PFSK-1 (cell line): ENCODE data around the gene PTPN14.

Experiments
- FOXP2 ChIP-seq: optimal IDR thresholded peaks from 2 replicates; pipeline ENCODE3; 2011; ENCODE audit warnings: borderline replicate concordance, control low read depth, inconsistent platforms; ENCODE audit not compliant: insufficient read depth; ENCODE audit errors: extremely low read length, extremely low read depth
- POLR2AphosphoS5 ChIP-seq: IDR thresholded peaks from 2 replicates; pipeline ENCODE4 v1.6.1; 2012; ENCODE audit warnings: low read depth, mild to moderate bottlenecking, control low read depth, low read length, moderate library complexity
- SIN3A ChIP-seq: IDR thresholded peaks from 2 replicates; pipeline ENCODE4 v1.6.1; 2012; ENCODE audit warnings: mild to moderate bottlenecking, low read length, moderate library complexity, borderline replicate concordance; ENCODE audit not compliant: insufficient read depth
- TAF1 ChIP-seq: IDR thresholded peaks from 2 replicates; pipeline ENCODE4 v1.6.1; 2012; ENCODE audit warnings: low read length, control low read depth, borderline replicate concordance; ENCODE audit not compliant: insufficient read depth
- TF ChIP-seq, protein P1 (sequence below), 2 experiments: IDR thresholded peaks; 2 replicates each; pipeline versions ENCODE4 v1.6.1 to v1.8.0; 2011 to 2012; ENCODE audit warnings: low read depth in 2 of 2, low read length in 2 of 2, control low read depth in 1 of 2, inconsistent platforms in 1 of 2, mild to moderate bottlenecking in 1 of 2, moderate library complexity in 1 of 2; ENCODE audit not compliant: insufficient read depth in 1 of 2

The PTPN14 gene

DNA sequence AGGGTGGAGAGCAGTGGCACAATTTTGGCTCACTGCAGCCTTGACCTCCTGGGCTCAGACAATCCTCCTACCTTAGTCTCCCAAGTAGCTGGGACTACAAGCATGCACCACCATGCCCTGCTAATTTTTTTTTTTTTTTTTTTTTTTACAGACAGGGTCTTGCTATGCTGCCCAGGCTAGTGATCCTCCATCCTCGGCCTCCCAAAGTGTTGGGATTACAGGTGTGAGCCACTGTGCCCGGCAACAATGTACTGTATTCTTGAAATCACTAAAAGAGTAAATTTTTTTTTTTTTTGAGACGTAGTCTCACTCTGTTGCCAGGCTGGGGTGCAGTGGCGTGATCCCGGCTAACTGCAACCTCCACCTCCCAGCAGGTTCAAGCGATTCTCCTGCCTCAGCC, 152.9 kb downstream of the PTPN14 start:
- TF ChIP-seq, protein P1, sequence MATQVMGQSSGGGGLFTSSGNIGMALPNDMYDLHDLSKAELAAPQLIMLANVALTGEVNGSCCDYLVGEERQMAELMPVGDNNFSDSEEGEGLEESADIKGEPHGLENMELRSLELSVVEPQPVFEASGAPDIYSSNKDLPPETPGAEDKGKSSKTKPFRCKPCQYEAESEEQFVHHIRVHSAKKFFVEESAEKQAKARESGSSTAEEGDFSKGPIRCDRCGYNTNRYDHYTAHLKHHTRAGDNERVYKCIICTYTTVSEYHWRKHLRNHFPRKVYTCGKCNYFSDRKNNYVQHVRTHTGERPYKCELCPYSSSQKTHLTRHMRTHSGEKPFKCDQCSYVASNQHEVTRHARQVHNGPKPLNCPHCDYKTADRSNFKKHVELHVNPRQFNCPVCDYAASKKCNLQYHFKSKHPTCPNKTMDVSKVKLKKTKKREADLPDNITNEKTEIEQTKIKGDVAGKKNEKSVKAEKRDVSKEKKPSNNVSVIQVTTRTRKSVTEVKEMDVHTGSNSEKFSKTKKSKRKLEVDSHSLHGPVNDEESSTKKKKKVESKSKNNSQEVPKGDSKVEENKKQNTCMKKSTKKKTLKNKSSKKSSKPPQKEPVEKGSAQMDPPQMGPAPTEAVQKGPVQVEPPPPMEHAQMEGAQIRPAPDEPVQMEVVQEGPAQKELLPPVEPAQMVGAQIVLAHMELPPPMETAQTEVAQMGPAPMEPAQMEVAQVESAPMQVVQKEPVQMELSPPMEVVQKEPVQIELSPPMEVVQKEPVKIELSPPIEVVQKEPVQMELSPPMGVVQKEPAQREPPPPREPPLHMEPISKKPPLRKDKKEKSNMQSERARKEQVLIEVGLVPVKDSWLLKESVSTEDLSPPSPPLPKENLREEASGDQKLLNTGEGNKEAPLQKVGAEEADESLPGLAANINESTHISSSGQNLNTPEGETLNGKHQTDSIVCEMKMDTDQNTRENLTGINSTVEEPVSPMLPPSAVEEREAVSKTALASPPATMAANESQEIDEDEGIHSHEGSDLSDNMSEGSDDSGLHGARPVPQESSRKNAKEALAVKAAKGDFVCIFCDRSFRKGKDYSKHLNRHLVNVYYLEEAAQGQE (IDR thresholded peaks at IDR 0.05; ENCODE audit: insufficient read depth in 1 of 2, low read depth in 2 of 2, low read length in 2 of 2), result no peak
- TF ChIP-seq SIN3A, result no peak
- TF ChIP-seq FOXP2, result no peak
- TF ChIP-seq TAF1, result no peak
- TF ChIP-seq POLR2AphosphoS5, result no peak

DNA sequence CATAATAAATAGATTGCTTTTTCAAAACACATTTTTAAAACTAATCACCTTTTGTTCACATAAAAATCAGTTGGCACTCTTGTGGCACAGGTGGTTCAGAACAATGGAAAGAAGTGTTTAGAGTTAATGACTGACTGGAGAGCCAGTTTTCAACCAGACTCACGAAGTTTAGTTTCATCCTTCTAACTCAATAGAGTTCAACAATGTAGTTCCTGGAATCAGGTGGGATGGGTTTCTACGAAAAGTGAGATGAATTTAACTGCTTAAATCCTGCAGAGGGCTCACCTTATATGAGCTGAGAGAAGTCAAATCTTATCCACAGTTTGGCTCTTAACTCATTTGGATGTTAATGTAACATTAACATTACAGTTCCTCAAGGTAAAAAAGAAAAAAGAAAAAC, 153.9 kb downstream of the PTPN14 start:
- TF ChIP-seq POLR2AphosphoS5 (no peak), FOXP2 (no peak), SIN3A (no peak), TAF1 (no peak)
- TF ChIP-seq, protein P1 (IDR thresholded peaks at IDR 0.05; ENCODE audit: insufficient read depth in 1 of 2, low read depth in 2 of 2, low read length in 2 of 2), result no peak

DNA sequence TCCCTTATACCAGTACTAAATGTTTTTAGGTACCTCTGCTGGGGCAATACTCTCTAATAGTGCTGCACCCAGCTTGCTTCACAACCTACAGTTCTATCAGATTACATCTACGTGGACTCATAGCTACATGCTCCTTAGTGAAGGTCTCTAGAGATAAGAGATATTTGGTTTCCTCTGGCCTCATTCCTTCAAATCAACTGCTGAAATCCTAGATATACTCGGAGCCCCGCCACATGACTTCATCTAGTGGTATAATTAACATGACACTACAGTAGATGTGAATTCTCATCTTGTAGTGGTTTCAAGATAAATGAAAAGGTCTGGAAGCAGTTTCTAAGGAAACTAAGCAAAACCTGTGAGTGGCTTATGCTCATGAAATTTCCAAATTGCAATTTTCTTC, 155.1 kb downstream of the PTPN14 start:
- TF ChIP-seq, protein P1 (IDR thresholded peaks at IDR 0.05; ENCODE audit: insufficient read depth in 1 of 2, low read depth in 2 of 2, low read length in 2 of 2), result no peak
- TF ChIP-seq POLR2AphosphoS5, result no peak
- TF ChIP-seq SIN3A, result no peak
- TF ChIP-seq FOXP2, result no peak
- no peak for TF ChIP-seq TAF1

DNA sequence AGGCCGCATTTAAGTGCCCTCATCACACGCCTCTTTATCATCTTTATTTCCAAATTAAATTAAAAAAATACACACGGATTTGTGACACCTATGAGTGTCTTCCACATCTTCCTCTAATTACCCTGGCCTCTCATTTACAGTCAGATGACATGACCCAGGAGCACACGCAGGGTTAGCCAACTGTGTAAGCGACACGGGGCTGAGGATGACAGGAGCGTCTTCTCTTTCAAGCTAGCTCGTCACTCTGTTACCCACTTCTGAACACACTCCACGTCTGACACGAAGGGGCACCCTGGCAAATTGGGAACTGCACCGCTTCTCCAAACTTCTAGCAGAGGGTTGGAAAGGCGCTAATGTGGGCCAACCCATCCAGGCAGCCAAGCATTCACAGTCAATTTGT, 158.3 kb downstream of the PTPN14 start:
- TF ChIP-seq FOXP2 (no peak), TAF1 (no peak), SIN3A (no peak), POLR2AphosphoS5 (no peak)
- TF ChIP-seq, protein P1 (IDR thresholded peaks at IDR 0.05; ENCODE audit: insufficient read depth in 1 of 2, low read depth in 2 of 2, low read length in 2 of 2), result no peak
